GM12875 (cell line): ENCODE results near the gene STAT2.
A peak's percentile ranks its signal among the peaks of the same experiment; 100 is the strongest.

Source experiments
- H3K4me3 ChIP-seq: one replicate; pipeline ENCODE4 v1.5.1; 2011; ENCODE audit warnings: low read depth, low read length, control low read depth
- TF ChIP-seq, protein P1 (sequence below): IDR thresholded peaks from 2 replicates; pipeline ENCODE4 v1.5.1; 2011; ENCODE audit warnings: low read depth, mild to moderate bottlenecking, control low read depth, inconsistent platforms, low read length, moderate library complexity, borderline replicate concordance; ENCODE audit not compliant: insufficient read depth

Gene STAT2

DNA sequence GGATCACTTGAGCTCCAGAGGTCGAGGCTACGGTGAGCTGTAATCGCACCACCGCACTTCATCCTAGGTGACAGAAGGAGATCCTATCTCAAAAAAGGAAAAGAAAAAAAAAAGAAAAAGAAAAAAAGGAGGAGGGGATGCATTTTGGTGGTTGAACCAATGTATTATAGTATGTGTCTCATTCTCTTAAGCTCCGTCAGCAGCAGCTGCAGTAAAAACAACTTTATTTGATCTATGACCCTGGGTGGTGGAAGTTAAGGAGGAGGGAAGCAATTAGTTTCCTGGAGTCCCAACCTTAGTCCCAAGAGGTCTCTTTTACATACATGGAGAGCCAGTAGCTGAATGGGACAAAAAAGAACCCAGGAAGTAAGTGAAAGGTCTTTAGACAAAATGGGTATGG is 29.5 kb upstream of the STAT2 start:
- H3K4me3 ChIP-seq: no peak overlapping the region
- TF ChIP-seq, protein P1, sequence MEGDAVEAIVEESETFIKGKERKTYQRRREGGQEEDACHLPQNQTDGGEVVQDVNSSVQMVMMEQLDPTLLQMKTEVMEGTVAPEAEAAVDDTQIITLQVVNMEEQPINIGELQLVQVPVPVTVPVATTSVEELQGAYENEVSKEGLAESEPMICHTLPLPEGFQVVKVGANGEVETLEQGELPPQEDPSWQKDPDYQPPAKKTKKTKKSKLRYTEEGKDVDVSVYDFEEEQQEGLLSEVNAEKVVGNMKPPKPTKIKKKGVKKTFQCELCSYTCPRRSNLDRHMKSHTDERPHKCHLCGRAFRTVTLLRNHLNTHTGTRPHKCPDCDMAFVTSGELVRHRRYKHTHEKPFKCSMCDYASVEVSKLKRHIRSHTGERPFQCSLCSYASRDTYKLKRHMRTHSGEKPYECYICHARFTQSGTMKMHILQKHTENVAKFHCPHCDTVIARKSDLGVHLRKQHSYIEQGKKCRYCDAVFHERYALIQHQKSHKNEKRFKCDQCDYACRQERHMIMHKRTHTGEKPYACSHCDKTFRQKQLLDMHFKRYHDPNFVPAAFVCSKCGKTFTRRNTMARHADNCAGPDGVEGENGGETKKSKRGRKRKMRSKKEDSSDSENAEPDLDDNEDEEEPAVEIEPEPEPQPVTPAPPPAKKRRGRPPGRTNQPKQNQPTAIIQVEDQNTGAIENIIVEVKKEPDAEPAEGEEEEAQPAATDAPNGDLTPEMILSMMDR: no peak

DNA sequence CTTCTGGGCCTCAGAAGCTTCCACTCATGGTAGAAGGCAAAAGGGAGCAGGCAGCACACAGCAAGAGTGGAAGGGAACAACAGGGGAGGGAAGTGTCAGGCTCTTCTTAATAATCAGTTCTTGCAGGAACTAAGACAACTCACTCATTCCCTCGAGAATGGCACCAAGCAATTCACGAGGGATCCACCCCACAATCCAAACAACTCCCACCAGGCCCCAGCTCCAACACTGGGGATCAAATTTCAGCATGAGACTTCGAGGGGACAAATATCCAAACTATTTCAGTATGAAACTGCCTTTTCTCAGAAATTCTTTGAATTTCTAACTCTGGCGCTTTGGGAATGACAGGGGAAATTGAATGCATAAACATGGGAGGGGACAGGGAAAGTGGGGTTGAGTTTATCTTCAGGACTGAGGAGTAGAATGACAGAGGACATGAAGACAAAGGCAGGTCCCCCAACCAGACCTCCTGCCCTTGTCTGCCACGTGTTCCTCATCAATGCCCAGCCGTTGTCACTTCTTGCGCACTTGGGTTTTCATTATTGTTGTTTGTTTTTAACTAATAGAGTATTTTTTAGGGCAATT is 27.3 kb upstream of the STAT2 start:
- TF ChIP-seq, protein P1: no peak
- H3K4me3 ChIP-seq: no peak overlapping the region

DNA sequence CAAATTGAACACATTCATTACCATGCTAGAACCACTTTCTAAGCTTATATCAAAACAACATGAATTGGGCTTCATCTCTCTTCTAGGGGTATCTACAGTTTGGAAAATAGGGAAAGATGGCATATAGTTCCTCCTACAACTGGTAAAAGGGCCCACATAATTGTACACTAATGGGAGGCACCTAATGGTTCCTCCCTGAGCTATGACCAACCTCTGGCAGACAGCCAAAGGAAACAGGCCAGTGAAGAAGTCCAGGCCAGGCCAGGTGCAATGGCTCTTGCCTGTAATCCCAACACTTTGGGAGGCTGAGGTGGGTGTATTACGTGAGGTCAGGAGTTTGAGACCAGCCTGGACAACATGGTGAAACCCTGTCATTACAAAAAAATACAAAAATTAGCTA is 26.0 kb upstream of the STAT2 start:
- no peak overlapping the region for H3K4me3 ChIP-seq
- TF ChIP-seq, protein P1: no peak

DNA sequence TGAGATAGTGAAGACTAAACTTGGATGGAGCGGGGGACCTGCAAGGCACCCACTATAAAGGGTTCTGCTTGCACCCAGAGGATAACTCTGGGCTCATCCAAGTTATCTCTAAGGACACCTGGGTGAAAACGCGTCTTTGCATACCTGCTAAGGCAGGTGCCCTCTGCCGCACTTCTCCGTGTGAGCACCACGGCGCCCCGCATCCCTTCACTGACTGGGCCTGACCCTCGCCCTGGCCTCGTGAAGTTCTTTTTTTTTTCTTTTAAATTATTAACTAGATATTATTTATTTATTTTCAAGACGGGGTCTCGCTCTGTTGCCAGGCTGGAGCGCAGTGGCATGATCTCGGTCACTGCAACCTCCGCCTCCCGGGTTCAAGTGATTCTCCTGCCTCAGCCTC is 22.7 kb upstream of the STAT2 start:
- TF ChIP-seq, protein P1: no peak

DNA sequence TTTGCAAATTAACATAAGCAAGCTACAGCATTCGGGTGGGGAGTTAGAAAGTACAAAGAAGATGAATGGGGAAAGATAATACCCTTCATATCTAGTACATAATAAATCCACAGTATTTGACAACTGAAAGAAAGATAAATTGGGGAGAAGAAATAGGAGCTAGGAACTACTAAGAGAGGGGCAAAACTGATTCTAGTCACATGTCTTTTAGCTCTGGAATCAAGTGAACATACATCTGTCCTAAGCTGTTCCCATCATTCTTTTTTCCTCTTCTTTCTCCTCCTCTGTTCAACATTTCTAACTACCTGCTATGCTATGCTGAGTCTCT is 18.0 kb upstream of the STAT2 start:
- TF ChIP-seq, protein P1: no peak
- H3K4me3 ChIP-seq: no peak overlapping the region

More for the DNA sequence above, 22.7 kb upstream of the STAT2 start:
- H3K4me3 ChIP-seq: no peak overlapping the region

DNA sequence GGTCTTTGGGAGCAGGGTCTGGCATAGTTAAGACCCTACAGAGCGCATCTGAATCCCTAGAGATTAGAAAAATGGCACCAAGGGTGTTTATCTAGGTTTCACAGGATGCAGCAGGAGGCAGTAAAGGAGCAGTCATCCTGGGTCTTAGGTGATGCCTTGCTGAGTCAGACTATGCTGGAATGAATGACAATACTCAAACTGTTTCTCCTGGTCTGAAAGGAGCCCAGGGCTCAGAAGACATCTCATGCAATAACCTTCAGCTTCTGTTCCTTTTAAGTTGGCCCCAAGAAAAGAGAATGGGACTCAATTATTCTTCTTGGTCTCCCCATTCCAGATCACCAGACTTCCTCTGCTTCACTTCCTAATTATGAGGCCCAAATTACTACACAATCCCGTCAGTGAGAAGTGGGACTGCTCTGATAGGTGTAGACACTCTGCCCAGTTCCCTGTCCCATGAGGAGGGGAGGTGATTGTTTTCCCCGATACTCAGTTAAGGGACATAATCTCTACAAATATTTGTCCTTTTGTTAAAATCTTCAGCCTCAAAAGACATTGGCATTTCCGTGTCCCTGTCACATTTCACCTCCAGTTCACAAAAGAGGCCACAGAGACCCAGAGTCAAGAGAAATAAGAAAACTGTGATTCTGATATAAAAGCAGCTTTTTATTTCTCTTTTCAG is 17.5 kb upstream of the STAT2 start:
- TF ChIP-seq, protein P1: peak; percentile 12; the same call in 1 of the 2 replicates

More for the DNA sequence above, 17.5 kb upstream of the STAT2 start:
- no peak overlapping the region for H3K4me3 ChIP-seq
